A549 (cell line): Measurements from ENCODE around the gene SNX3. TPM values are rescaled to one million over a fixed set of nuclear protein-coding genes. Genes with fewer than 3 reads are reported as not detected.

Experiments used
- ATAC-seq, 2 experiments: fragments of 200-7000 bp in 1 of 2; fragments of >200 bp in 1 of 2; cut with Nextera tagmentation in 1 of 2; cut with Tn5 transposase in 1 of 2; 3 replicates each; pipeline versions ENCODE4 v1.8.0 to v1.9.1; 2018 to 2020; ENCODE audit warnings: mild to moderate bottlenecking in 1 of 2, moderate library complexity in 1 of 2
- CTCF ChIA-PET: fragments of 300-600 bp; sonication (Branson Sonifier 250); formaldehyde crosslinking; extraction: SDS; loops from one replicate; lab custom pipeline; 2021; ENCODE audit warnings: antibody characterized with exemption, inconsistent platforms; lab: Yijun Ruan, JAX
- POLR2A ChIA-PET: fragments of 350-600 bp; formaldehyde crosslinking; extraction: SDS; loops from one replicate; lab custom pipeline; 2021; ENCODE audit warnings: antibody characterized with exemption, inconsistent platforms; lab: Yijun Ruan, JAX
- DNase-seq, 2 experiments: peaks; one replicate each; pipeline versions ENCODE4 v3.0.0 to v3.0.0-alpha.2; 2011 to 2016; ENCODE audit warnings: low read depth in 1 of 2, low spot score in 1 of 2
- FAIRE-seq: peaks from 2 replicates; lab custom pipeline; 2011; peaks lifted over from hg19 to GRCh38; lab: Jason Lieb, UNC
- H3K27ac ChIP-seq, 2 experiments: fragments of >200 bp; sonication (Bioruptor Twin); formaldehyde crosslinking; 3 replicates each; pipeline ENCODE4 v1.5.1; 2016 to 2017
- H3K4me1 ChIP-seq: fragments of >200 bp; sonication (Bioruptor Twin); formaldehyde crosslinking; 3 replicates; pipeline ENCODE4 v1.6.1; 2016
- H3K4me2 ChIP-seq: fragments of >200 bp; sonication (Bioruptor Twin); formaldehyde crosslinking; 3 replicates; pipeline ENCODE4 v1.6.1; 2016
- H3K4me3 ChIP-seq: fragments of >200 bp; sonication (Bioruptor Twin); formaldehyde crosslinking; 3 replicates; pipeline ENCODE4 v1.5.1; 2016
- H3K9me3 ChIP-seq: fragments of >200 bp; sonication (Bioruptor Twin); formaldehyde crosslinking; 3 replicates; pipeline ENCODE4 v1.6.1; 2016
- BHLHE40 ChIP-seq: IDR thresholded peaks from 2 replicates; pipeline ENCODE4 v1.6.1; 2012; ENCODE audit warnings: low read depth, low read length, inconsistent platforms
- EHF ChIP-seq: fragments of 250-450 bp; sonication (Bioruptor Pico); IDR thresholded peaks from 2 replicates; pipeline ENCODE4 v1.5.0; 2020; ENCODE audit warnings: mild to moderate bottlenecking
- EHMT2 ChIP-seq: fragments of 200-600 bp; sonication (generic); IDR thresholded peaks from 2 replicates; pipeline ENCODE4 v1.6.1; 2016; ENCODE audit warnings: antibody characterized with exemption, low read depth, mild to moderate bottlenecking, moderate library complexity
- EP300 ChIP-seq, 2 experiments: fragments of >200 bp; sonication (Bioruptor Twin); formaldehyde crosslinking; IDR thresholded peaks; 2 replicates in 1 of 2; 3 replicates in 1 of 2; pipeline ENCODE4 v1.6.1; 2016 to 2017
- FOSB ChIP-seq: fragments of 250-450 bp; sonication (Bioruptor Pico); IDR thresholded peaks from 2 replicates; pipeline ENCODE4 v1.5.0; 2020; ENCODE audit warnings: mild to moderate bottlenecking, moderate library complexity
- HDAC2 ChIP-seq: fragments of 200-600 bp; sonication (generic); IDR thresholded peaks from 2 replicates; pipeline ENCODE4 v1.6.1; 2016
- HEYL ChIP-seq: fragments of 250-450 bp; sonication (Bioruptor Pico); IDR thresholded peaks from 2 replicates; pipeline ENCODE4 v1.8.0; 2021; ENCODE audit warnings: mild to moderate bottlenecking, moderate library complexity
- HOXA7 ChIP-seq: fragments of 250-450 bp; sonication (Bioruptor Pico); IDR thresholded peaks from 2 replicates; pipeline ENCODE4 v1.5.0; 2020; ENCODE audit warnings: mild to moderate bottlenecking, moderate library complexity
- JUN ChIP-seq, 2 experiments: fragments of >200 bp; sonication (Bioruptor Twin); formaldehyde crosslinking; IDR thresholded peaks; 2 replicates in 1 of 2; 3 replicates in 1 of 2; pipeline ENCODE4 v1.6.1; 2016 to 2017
- KDM1A ChIP-seq: fragments of 200-600 bp; sonication (generic); IDR thresholded peaks from 2 replicates; pipeline ENCODE4 v1.6.1; 2016; ENCODE audit warnings: low read depth, mild to moderate bottlenecking
- MAZ ChIP-seq: fragments of 150-350 bp; IDR thresholded peaks from 2 replicates; pipeline ENCODE4 v1.6.1; 2014; ENCODE audit warnings: antibody characterized with exemption, low read depth, low read length, borderline replicate concordance
- NPAS2 ChIP-seq: fragments of 250-450 bp; sonication (Bioruptor Pico); IDR thresholded peaks from 2 replicates; pipeline ENCODE4 v1.8.0; 2022; ENCODE audit warnings: mild to moderate bottlenecking, moderate library complexity, borderline replicate concordance
- NR3C1 ChIP-seq: fragments of >200 bp; sonication (Bioruptor Twin); formaldehyde crosslinking; IDR thresholded peaks from 3 replicates; pipeline ENCODE4 v1.6.1; 2017
- POLR2AphosphoS2 ChIP-seq: conservative IDR thresholded peaks from 2 replicates; pipeline ENCODE4 v1.6.1; 2012; ENCODE audit warnings: low read length, improper control_type of control experiment, inconsistent platforms
- RARB ChIP-seq: fragments of 250-450 bp; sonication (Bioruptor Pico); IDR thresholded peaks from 2 replicates; pipeline ENCODE4 v1.8.0; 2021; ENCODE audit warnings: mild to moderate bottlenecking, moderate library complexity
- RNF2 ChIP-seq: fragments of 200-600 bp; sonication (generic); IDR thresholded peaks from 2 replicates; pipeline ENCODE4 v1.6.1; 2016; ENCODE audit warnings: low read depth, mild to moderate bottlenecking, antibody characterized with exemption, moderate library complexity, borderline replicate concordance
- SREBF2 ChIP-seq: fragments of 450-650 bp; IDR thresholded peaks from 2 replicates; pipeline ENCODE4 v1.6.1; 2014; ENCODE audit warnings: mild to moderate bottlenecking, moderate library complexity
- TFCP2L1 ChIP-seq: fragments of 250-450 bp; sonication (Bioruptor Pico); IDR thresholded peaks from 2 replicates; pipeline ENCODE4 v1.5.0; 2021; ENCODE audit warnings: mild to moderate bottlenecking
- ZSCAN20 ChIP-seq: fragments of 250-450 bp; sonication (Bioruptor Pico); IDR thresholded peaks from 2 replicates; pipeline ENCODE4 v1.8.0; 2022; ENCODE audit warnings: mild to moderate bottlenecking, moderate library complexity
- WGBS: methylation state at CpG from one replicate; pipeline ENCODE4 v1.1.6; 2017; ENCODE audit errors: missing lambda C conversion rate; 5-methylcytosine and 5-hydroxymethylcytosine counted together
- polyA plus RNA-seq, 4 experiments: library from polyadenylated mRNA; depleted of rRNA in 3 of 4; stranded (reverse); fragments of >200 nt; fragmentation: RNase III in 1 of 4; extraction: RNeasy Plus Mini Kit Qiagen cat#74134 plus additional on column Dnase treatment in 1 of 4; gene quantifications; 2 replicates in 3 of 4; 3 replicates in 1 of 4; pipeline ENCODE4 v1.2.3, GENCODE V29; 2011 to 2017
- TF ChIP-seq, protein P1 (sequence below): fragments of >200 bp; sonication (Bioruptor Twin); formaldehyde crosslinking; IDR thresholded peaks from 2 replicates; pipeline ENCODE4 v1.6.1; 2016
- TF ChIP-seq, protein P2 (sequence below): IDR thresholded peaks from 2 replicates; pipeline ENCODE4 v1.6.1; 2012
- TF ChIP-seq, protein P3 (sequence below): IDR thresholded peaks from 2 replicates; pipeline ENCODE4 v1.6.1; 2012; ENCODE audit warnings: low read depth, borderline replicate concordance
- TF ChIP-seq, protein P4 (sequence below): fragments of 450-650 bp; IDR thresholded peaks from 2 replicates; pipeline ENCODE4 v1.6.1; 2014; ENCODE audit warnings: antibody characterized with exemption
- TF ChIP-seq, protein P5 (sequence below): fragments of >200 bp; sonication (Bioruptor Twin); formaldehyde crosslinking; IDR thresholded peaks from 3 replicates; pipeline ENCODE4 v1.5.1; 2016
- TF ChIP-seq, protein P6 (sequence below): IDR thresholded peaks from 2 replicates; pipeline ENCODE4 v1.6.1; 2012

SNX3 gene
- polyA plus RNA-seq, 2 of the 4 experiments (the other 2 are of a cell fraction): 106 to 214 TPM

DNA sequence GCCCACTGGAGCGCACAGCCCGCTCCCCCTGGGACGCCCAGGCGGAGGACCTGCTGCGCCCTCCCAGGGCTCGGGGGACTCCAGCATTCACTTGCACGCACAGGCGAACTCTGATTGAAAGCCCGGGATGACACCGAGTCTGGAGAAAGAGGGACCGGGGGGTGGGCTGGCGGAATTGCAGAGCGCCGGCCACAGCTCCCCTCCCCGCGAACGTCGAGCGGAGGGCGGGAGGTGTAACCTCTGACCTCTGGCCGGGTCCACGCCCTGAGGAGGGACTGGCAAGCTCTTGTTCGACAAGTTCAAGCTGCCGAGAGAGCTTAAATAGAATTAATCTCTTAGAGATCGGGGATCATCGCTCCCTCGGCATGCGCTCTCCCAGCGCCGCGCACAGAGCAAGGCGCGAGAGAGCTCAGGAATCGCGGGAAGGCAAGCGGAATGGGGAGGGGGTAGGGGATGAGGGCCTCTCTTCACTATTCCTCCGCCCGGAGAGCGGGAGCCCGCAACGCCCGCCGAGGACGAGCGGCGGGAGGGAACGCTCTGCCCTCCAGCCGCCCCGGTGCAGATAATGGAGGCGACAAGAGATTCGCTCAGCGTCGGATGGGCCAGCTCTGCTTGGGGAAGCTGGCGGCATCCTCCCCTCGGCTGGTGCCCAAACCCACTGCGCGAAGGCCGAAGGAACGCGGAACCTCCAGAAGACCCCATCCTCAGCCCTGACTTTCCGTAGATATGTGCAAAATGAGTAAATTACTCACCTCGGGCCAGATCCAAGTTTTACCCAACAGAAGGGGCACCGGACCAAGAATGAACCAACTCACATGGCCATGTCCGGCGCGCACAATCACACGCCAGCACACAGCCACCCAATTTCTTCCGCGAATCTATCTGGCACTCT is 95.8 kb downstream of the SNX3 start:
- CTCF ChIA-PET: no interaction called here
- ATAC-seq: no peak
- WGBS: 77% methylated on average over 41 of the region's 69 CpGs
- DNase-seq: no peak
- TF ChIP-seq KDM1A (no peak), MAZ (no peak), ZSCAN20 (no peak), NR3C1 (no peak), EHMT2 (no peak), BHLHE40 (no peak), RARB (CRISPR knock-in tag) (no peak), TFCP2L1 (no peak), EP300 (IDR thresholded peaks at IDR 0.05) (no peak), HOXA7 (CRISPR knock-in tag) (no peak), POLR2AphosphoS2 (no peak)
- TF ChIP-seq, protein P1, sequence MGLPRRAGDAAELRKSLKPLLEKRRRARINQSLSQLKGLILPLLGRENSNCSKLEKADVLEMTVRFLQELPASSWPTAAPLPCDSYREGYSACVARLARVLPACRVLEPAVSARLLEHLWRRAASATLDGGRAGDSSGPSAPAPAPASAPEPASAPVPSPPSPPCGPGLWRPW: no peak
- TF ChIP-seq, protein P2, sequence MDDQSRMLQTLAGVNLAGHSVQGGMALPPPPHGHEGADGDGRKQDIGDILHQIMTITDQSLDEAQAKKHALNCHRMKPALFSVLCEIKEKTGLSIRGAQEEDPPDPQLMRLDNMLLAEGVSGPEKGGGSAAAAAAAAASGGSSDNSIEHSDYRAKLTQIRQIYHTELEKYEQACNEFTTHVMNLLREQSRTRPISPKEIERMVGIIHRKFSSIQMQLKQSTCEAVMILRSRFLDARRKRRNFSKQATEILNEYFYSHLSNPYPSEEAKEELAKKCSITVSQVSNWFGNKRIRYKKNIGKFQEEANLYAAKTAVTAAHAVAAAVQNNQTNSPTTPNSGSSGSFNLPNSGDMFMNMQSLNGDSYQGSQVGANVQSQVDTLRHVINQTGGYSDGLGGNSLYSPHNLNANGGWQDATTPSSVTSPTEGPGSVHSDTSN: no peak
- TF ChIP-seq, protein P3, sequence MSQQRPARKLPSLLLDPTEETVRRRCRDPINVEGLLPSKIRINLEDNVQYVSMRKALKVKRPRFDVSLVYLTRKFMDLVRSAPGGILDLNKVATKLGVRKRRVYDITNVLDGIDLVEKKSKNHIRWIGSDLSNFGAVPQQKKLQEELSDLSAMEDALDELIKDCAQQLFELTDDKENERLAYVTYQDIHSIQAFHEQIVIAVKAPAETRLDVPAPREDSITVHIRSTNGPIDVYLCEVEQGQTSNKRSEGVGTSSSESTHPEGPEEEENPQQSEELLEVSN: no peak
- TF ChIP-seq, protein P4, sequence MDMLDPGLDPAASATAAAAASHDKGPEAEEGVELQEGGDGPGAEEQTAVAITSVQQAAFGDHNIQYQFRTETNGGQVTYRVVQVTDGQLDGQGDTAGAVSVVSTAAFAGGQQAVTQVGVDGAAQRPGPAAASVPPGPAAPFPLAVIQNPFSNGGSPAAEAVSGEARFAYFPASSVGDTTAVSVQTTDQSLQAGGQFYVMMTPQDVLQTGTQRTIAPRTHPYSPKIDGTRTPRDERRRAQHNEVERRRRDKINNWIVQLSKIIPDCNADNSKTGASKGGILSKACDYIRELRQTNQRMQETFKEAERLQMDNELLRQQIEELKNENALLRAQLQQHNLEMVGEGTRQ: no peak
- no peak for FAIRE-seq
- no peaks in the 10 kb centered on the region for H3K9me3 ChIP-seq
- POLR2A ChIA-PET: no interaction called here
- no peak overlapping the region for H3K27ac ChIP-seq
- peak overlapping the region; percentile 41 for H3K4me3 ChIP-seq
- H3K4me2 ChIP-seq: peak overlapping the region; percentile 83
- no peaks in the 10 kb centered on the region; the same call in 2 of the 3 replicates for H3K4me1 ChIP-seq

DNA sequence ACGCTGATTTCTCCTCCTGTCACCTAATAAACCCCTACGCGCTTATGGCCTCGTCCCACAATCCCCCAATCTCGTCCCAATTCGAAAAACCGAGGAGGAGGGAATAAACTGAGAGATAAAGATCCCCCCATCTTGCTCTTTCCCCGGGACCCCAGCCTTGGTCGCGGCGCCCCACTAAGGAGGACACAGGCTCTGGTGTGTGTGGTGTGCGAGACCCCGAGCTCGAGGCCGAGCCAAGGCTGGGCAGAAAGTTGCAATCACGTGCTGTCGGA is 96.4 kb downstream of the SNX3 start:
- peak overlapping the region; percentile 83 for H3K4me2 ChIP-seq
- ChIA-PET CTCF (no interaction called here), POLR2A (no interaction called here)

DNA sequence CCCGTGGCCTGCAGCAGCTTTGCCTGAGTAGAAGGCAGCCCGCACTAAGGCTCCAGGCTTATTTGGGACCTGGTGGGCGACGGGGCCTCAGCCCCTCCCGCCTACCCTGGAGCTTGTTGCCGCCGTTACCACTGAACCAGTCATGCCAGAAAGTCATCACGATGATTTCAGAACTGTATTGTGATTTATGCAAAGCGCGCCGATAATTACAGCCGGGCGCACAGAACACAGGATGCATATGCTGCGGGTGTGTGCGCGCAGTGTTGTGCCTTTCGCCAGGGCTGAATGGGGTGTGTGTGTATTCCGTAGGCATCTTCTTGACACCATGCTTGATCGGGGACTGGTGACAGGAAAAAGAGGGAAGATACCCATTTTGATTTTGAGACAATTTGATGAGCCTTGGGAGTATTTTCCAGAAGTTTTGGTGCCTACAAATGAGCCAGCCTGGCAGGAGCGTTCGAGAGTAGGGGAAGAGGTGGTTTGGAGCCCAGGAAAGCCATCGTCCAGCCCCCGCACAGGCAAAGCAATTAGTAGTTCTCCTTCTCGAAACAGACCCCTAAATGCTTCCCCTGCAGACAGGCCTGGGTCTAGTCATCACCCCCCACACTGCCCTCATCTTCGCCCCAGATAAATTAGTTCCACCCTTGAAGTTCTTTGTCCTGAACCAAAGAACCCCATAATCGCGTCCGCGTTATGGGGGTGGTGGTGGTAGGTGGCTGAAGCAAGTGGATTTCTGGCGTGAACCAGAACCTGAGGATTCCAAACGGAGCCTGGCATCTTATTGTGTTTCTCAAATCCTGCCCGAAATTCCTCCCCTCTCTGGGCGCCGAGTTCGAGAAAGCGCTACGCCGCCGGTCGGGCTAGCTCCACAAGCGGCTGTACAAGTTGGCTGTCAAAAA is 96.9 kb downstream of the SNX3 start:
- POLR2A ChIA-PET: no interaction called here
- Histone ChIP-seq H3K4me3 (no peak overlapping the region), H3K4me1 (no peaks in the 10 kb centered on the region; the same call in 2 of the 3 replicates), H3K27ac (no peak overlapping the region), H3K4me2 (peak overlapping the region; percentile 83; the same call in 2 of the 3 replicates), H3K9me3 (no peaks in the 10 kb centered on the region)
- CTCF ChIA-PET: interaction anchor here (1.2 to 1.6 kb wide), 3 partner anchors 13 to 50 kb away, joined by 3 to 5 read pairs (median 5); no protein-coding TSS in a partner anchor
- 48% methylated on average over 34 of the region's 41 CpGs for WGBS
- DNase-seq: no peak
- peak in 1 of 2 experiments; percentile 22; a peak in 2 of 6 replicates for ATAC-seq
- no peak for FAIRE-seq
- TF ChIP-seq NPAS2 (CRISPR knock-in tag) (no peak), RARB (CRISPR knock-in tag) (no peak), EHF (no peak), SREBF2 (no peak), HDAC2 (no peak), RNF2 (no peak), HEYL (CRISPR knock-in tag) (no peak), JUN (IDR thresholded peaks at IDR 0.05) (no peak)
- TF ChIP-seq, protein P5, sequence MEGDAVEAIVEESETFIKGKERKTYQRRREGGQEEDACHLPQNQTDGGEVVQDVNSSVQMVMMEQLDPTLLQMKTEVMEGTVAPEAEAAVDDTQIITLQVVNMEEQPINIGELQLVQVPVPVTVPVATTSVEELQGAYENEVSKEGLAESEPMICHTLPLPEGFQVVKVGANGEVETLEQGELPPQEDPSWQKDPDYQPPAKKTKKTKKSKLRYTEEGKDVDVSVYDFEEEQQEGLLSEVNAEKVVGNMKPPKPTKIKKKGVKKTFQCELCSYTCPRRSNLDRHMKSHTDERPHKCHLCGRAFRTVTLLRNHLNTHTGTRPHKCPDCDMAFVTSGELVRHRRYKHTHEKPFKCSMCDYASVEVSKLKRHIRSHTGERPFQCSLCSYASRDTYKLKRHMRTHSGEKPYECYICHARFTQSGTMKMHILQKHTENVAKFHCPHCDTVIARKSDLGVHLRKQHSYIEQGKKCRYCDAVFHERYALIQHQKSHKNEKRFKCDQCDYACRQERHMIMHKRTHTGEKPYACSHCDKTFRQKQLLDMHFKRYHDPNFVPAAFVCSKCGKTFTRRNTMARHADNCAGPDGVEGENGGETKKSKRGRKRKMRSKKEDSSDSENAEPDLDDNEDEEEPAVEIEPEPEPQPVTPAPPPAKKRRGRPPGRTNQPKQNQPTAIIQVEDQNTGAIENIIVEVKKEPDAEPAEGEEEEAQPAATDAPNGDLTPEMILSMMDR: no peak
- TF ChIP-seq, protein P3: no peak
- TF ChIP-seq, protein P2: no peak

More for the DNA sequence above, 96.4 kb downstream of the SNX3 start:
- no peaks in the 10 kb centered on the region; the same call in 2 of the 3 replicates for H3K4me1 ChIP-seq
- FAIRE-seq (no peak), DNase-seq (no peak), ATAC-seq (no peak)
- no peaks in the 10 kb centered on the region for H3K9me3 ChIP-seq
- TF ChIP-seq, protein P6, sequence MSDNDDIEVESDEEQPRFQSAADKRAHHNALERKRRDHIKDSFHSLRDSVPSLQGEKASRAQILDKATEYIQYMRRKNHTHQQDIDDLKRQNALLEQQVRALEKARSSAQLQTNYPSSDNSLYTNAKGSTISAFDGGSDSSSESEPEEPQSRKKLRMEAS: no peak
- no peak for TF ChIP-seq NR3C1
- no peak for TF ChIP-seq FOSB (CRISPR knock-in tag)
- no peak overlapping the region for H3K4me3 ChIP-seq
- 18% methylated on average over 17 of the region's 17 CpGs for WGBS
- no peak overlapping the region for H3K27ac ChIP-seq
